ENCODE results near the gene MRAS. TPM values are rescaled to one million over a fixed set of nuclear protein-coding genes. Genes with fewer than 3 reads are reported as not detected.

The MRAS gene
- total RNA-seq, 1 experiment from 2014 or later = 13.2 TPM

DNA sequence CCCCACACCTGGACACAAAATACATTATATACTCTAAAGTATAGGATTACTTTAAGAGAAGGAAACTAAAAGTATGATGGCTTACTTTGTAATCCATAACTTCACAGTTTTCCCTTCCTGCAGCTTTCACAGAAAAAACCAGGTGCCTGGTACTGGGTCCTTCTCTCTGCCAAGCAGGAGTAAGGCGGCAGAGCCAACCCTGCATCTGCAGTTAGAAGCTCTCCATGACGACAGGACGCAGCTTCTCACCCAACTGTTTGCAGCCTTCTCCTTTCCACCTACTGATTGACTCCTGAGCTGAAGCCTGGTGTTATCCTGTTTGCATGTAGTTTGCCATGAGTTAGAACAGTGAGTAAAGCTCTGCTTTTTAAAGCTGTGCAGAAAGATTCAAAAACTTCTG, 6.7 kb downstream of the MRAS start:
- no TSS peak for BruUV-seq (replicated peaks)

DNA sequence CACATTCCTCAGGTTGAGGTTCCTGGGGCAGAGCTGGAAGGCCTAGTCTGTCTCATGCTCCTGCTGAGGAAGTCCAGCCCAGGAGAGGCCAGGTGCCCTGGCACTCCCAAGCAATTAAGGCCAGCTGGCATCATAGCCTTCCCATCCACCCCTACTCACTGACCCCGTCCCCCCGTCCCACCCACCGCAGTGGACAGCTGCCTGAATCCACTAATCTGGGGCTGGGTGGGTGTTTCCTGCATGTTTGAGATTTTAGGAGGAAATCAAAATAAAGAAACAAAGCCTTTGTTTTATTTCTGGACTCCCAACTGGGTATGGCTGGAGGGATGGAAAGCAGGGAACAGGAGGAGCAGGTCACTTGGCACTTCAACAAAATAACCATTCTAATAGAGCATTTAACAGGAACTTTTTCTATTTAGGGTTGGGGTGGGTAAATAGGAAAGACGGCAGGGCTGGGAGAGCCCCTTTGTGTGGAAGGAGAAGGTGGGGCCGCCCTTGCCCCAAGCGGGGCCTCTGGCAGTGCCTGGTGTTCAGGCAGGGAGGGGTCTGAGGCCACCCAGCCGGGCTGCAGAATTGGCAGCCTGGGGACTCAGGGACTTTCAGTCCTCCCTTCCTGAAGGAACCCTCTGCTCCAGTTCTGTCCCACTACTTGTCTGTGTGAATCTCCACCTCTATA, 8.5 kb downstream of the MRAS start:
- Mint-ChIP-seq H3K36me3 (ENCODE audit: insufficient read depth, unreplicated experiment) (no peaks in the 10 kb centered on the region), H3K4me1 (ENCODE audit: low read depth, unreplicated experiment) (no peaks in the 10 kb centered on the region), H3K27me3 (ENCODE audit: unreplicated experiment) (peaks cover 24% of the 10 kb centered on the region), H3K4me3 (ENCODE audit: low read depth, unreplicated experiment) (no peak overlapping the region), H3K9me3 (ENCODE audit: low read depth, unreplicated experiment) (no peaks in the 10 kb centered on the region), H3K27ac (ENCODE audit: unreplicated experiment) (no peak overlapping the region)
- TF ChIP-seq, protein P1, sequence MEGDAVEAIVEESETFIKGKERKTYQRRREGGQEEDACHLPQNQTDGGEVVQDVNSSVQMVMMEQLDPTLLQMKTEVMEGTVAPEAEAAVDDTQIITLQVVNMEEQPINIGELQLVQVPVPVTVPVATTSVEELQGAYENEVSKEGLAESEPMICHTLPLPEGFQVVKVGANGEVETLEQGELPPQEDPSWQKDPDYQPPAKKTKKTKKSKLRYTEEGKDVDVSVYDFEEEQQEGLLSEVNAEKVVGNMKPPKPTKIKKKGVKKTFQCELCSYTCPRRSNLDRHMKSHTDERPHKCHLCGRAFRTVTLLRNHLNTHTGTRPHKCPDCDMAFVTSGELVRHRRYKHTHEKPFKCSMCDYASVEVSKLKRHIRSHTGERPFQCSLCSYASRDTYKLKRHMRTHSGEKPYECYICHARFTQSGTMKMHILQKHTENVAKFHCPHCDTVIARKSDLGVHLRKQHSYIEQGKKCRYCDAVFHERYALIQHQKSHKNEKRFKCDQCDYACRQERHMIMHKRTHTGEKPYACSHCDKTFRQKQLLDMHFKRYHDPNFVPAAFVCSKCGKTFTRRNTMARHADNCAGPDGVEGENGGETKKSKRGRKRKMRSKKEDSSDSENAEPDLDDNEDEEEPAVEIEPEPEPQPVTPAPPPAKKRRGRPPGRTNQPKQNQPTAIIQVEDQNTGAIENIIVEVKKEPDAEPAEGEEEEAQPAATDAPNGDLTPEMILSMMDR (IDR thresholded peaks at IDR 0.05; ENCODE audit: unreplicated experiment) = no peak
- no peak for DNase-seq
- CTCF ChIA-PET = no interaction called here
- no TSS peak for BruUV-seq (replicated peaks)
- intact Hi-C loops (cut with micrococcal nuclease; ENCODE audit: unreplicated experiment) = no loop called here

More for the DNA sequence above, 6.7 kb downstream of the MRAS start:
- CTCF ChIA-PET = interaction anchor here (0.9 kb wide), 1 partner anchor 10 kb away, joined by 4 read pairs; no protein-coding TSS in a partner anchor
- H3K4me3 Mint-ChIP-seq (ENCODE audit: low read depth, unreplicated experiment) = no peak overlapping the region
- H3K4me1 Mint-ChIP-seq (ENCODE audit: low read depth, unreplicated experiment) = no peaks in the 10 kb centered on the region
- no peak overlapping the region for H3K27ac Mint-ChIP-seq (ENCODE audit: unreplicated experiment)
- intact Hi-C loops (cut with micrococcal nuclease; ENCODE audit: unreplicated experiment) = no loop called here
- no peaks in the 10 kb centered on the region for H3K9me3 Mint-ChIP-seq (ENCODE audit: low read depth, unreplicated experiment)
- DNase-seq = no peak
- TF ChIP-seq, protein P1 (IDR thresholded peaks at IDR 0.05; ENCODE audit: unreplicated experiment) = no peak
- H3K36me3 Mint-ChIP-seq (ENCODE audit: insufficient read depth, unreplicated experiment) = no peaks in the 10 kb centered on the region
- H3K27me3 Mint-ChIP-seq (ENCODE audit: unreplicated experiment) = peaks cover 35% of the 10 kb centered on the region

DNA sequence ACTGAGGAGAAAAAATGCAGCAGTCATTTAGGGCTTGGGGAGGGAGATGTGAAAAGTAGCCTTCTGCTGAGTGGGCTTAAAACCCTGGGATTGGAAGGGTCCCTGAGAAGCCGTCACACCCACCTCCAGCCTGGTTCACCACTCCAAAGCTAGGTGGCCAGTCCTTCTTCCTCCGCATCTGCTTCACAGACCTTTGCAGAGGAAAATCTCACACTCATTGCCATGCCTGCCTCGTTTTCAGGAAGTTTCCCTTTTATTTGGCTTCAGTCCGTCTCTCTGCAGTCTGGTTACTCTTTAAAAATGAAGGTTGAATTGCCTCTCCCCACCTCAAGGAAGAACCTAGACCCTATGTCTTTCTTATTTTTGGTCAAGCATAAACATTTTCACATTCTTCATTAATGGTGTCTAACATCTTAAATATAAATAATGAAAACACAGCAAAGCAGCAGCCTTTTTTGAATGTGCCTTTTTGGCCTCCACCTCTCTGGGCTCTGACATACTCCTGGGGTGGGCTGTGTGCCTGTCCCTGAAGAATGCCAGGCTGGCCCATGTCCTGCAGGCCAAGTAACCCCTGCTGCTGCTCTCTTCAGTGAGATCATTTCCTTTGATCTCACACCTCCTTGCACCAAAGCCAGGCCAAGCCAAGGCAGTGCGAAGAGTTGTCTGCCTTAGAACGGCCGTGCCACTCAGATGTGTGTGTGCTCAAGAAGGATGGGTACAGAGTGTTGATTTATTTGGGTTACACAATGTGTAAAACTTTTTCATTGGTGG, 11.0 kb downstream of the MRAS start:
- TF ChIP-seq, protein P1 (IDR thresholded peaks at IDR 0.05; ENCODE audit: unreplicated experiment) = no peak
- Mint-ChIP-seq H3K27ac (ENCODE audit: unreplicated experiment) (no peak overlapping the region), H3K4me1 (ENCODE audit: low read depth, unreplicated experiment) (no peaks in the 10 kb centered on the region), H3K4me3 (ENCODE audit: low read depth, unreplicated experiment) (no peak overlapping the region), H3K9me3 (ENCODE audit: low read depth, unreplicated experiment) (no peaks in the 10 kb centered on the region), H3K27me3 (ENCODE audit: unreplicated experiment) (peaks cover 28% of the 10 kb centered on the region), H3K36me3 (ENCODE audit: insufficient read depth, unreplicated experiment) (no peaks in the 10 kb centered on the region)
- no TSS peak for BruUV-seq (replicated peaks)
- DNase-seq = no peak
- intact Hi-C loops (cut with micrococcal nuclease; ENCODE audit: unreplicated experiment) = no loop called here
- CTCF ChIA-PET = no interaction called here

DNA sequence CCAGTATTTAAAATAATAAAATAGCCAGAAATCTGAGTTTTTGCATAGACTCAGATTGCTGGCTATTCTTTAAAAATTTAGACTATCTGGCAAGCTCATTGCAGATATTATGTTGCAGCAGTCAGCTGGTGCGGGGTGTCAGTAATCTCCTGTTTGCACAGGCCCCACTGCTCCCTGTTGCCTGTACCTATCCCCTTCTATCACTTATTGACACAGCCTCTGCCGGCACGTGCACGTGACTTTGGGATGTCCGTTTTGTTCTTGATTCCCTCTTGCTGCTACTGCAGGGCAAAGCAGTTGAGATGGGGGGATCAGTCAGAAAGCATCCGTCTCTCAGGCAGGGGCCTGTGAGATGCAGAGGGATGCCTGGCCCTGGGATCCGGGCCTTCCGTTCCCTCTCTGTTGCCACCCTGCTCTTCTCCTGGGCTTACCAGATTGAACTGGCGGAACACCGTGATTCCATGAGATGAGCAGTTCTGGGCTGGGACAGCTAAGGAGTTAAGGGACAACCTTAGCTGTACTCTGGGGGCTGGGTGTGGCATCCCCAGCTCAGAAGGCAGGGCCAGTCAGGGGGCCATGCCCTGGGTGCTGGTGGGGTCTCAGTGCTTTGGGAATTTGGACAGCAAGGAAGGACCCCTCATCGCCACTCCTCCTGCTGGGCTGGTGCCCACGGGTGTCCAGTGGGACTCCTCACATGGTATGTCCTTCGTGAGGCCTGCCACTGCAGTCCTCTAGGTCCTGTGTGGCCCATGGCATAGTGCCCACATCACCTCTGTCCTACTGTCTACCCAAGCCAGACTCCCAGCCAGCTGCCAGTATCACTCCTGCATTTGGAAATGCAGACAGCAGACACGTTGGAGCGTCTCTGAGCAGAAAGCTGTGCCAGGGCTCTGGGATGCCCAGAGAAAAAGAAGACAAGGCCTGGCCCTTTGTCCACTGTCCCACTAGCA, 11.8 kb downstream of the MRAS start:
- no peak overlapping the region for H3K27ac Mint-ChIP-seq (ENCODE audit: unreplicated experiment)
- H3K36me3 Mint-ChIP-seq (ENCODE audit: insufficient read depth, unreplicated experiment) = no peaks in the 10 kb centered on the region
- no TSS peak for BruUV-seq (replicated peaks)
- TF ChIP-seq, protein P1 (IDR thresholded peaks at IDR 0.05; ENCODE audit: unreplicated experiment) = no peak
- no peaks in the 10 kb centered on the region for H3K9me3 Mint-ChIP-seq (ENCODE audit: low read depth, unreplicated experiment)
- intact Hi-C loops (cut with micrococcal nuclease; ENCODE audit: unreplicated experiment) = no loop called here
- CTCF ChIA-PET = no interaction called here
- H3K4me1 Mint-ChIP-seq (ENCODE audit: low read depth, unreplicated experiment) = no peaks in the 10 kb centered on the region
- no peak overlapping the region for H3K4me3 Mint-ChIP-seq (ENCODE audit: low read depth, unreplicated experiment)
- peaks cover 29% of the 10 kb centered on the region for H3K27me3 Mint-ChIP-seq (ENCODE audit: unreplicated experiment)
- DNase-seq = no peak

All from Calu3 (cell line).